Left forelimb (tissue), 1 donor: ENCODE data around the gene MMP27.

Experiments
- DNase-seq: peaks from one replicate; pipeline ENCODE4 v3.0.0-alpha.2; 2018; ENCODE audit warnings: low spot score

MMP27 gene

DNA sequence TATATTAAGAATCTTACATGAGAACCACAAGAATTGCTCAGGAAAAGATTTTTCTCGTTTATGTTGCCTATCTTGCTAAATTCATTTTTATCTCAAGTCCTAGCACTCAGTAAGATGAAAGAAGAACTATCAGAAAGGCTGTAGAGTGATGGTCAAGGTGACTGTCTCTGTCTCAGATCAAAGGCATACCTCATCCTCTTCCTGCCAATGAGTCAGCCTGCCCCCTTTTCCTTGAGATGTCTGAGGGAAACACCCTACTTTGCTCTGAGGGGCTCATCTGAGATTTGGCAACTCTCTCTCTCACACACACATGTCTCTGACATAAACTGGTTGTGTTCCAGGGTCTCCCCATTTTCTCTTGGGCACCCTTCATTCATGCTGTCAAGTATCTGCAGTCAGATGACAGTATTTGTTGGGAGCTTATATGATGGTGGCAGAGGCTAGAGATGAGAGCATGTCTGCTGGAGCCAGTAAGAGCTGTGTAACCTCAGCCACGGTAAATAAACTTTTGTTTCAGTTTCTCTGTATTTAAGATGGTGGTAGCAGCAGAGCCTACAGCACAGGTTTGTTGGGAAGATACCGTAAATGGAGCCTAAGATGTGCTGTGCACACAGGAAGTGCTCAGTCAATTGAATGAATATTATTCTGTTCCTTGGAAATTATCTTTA, 1.6 kb downstream of the MMP27 start:
- DNase-seq, result no peak

DNA sequence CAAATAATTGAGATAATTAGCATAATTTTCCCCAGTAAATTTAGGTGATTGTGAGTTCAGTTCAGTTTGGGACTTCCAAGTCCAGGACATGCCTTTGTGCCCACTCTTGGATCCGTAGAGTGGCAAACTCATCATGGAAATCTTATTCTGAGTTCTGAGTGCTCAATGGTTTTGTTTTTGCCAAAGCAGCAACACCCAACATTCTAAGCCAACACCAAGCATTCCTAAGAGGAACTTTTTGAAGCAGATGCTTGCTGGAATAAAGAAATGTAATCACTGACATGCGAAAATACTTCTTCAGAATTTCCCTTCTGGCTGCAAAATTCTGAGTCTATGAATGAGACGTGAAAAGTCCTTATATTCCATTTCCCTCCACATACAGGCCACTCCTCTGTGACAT, 10.4 kb downstream of the MMP27 start:
- no peak for DNase-seq

DNA sequence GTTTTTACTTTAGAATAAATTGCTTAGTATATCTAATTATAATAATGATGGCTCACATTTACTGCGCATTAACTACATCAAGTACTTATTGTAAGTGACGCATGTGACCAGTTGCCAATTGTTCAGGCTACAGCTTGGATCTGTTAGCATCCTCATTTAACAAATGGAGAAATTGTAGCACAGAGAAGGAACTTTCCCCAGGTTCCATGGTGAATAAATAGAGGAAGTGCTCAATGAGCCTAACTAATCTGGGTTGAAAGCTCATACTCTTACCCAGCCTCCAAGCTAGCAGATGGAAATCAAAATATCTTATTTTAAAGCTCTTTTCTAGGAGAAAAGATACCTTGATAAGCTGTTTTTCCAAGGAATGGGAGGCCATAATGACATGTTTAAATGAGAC, 19.8 kb downstream of the MMP27 start:
- DNase-seq, result no peak

DNA sequence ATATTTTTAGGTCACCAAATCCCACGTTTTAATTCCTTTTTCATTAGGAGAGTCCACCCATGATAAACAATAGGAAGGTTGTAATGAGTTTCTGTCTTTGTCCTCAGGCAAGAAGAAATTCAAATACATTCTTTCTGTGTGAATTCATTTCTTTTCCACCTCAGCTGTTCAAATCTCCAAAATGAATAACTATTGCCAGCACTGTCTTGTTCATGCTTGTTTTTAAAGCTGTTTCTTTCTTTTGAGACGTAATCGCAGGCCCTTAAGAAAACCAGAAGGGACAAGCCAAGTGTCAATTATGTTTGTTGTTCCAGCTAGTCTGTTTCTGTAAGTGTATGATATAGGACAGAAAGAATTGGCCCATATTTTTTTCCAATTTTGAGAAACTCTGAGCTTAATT, 20.2 kb downstream of the MMP27 start:
- no peak for DNase-seq

DNA sequence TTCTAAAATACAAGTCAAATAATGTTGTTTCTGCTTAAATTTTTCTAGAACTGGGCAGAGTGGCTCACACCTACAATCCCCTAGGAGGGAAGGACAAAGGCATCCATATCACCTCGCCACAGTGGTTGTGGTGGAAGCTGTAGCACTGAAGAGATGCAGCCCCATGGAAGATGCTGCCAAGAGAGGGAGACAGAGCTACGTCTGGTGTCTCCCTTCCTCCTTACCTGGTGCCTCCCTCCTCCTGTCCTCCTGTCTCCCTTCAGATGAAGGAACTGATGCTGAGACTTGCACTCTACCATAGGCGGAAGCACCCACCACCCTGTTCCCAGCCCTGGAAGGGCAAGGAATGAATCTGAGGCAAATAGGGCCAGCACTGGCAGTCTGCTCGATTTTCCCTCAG, 22.3 kb downstream of the MMP27 start:
- DNase-seq, result no peak

DNA sequence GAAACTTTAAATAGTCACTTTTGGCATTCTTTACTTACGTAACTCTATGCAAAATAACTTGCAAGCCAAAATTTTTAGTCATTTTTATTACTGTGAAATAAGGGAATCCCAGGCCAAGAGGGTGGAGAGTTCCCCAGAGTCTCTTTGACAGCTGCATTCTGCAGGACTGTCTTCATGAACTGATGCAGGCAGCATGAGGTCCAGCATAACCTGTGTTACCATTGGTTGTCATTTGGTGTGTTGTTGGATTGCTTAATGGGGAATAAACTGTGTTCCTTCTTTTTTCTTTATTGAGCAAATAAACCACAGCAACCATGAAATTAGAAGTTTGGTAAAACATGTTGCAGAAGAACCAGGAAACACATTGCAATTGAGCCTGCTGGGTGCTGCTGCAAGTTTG, 24.6 kb downstream of the MMP27 start:
- DNase-seq, result no peak

DNA sequence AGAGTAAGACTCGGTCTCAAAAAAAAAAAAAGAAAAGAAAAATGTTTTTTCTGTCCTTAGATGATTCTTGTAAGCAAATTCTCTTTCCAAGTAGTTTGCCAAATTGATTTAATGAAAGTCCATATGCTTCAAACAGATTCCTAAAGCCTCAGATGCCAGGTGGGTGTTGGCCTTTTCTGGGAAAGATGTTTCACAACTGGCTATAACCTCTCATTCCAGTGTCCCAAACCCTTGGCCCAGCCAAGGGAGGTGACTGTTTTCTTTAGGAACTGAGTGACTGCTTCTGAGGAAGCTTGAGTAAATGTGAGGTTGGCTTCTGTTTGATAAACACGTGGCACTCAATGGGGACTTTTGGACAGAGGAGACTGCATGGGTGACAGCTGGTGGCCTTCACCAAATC, 27.5 kb downstream of the MMP27 start:
- DNase-seq, result no peak

DNA sequence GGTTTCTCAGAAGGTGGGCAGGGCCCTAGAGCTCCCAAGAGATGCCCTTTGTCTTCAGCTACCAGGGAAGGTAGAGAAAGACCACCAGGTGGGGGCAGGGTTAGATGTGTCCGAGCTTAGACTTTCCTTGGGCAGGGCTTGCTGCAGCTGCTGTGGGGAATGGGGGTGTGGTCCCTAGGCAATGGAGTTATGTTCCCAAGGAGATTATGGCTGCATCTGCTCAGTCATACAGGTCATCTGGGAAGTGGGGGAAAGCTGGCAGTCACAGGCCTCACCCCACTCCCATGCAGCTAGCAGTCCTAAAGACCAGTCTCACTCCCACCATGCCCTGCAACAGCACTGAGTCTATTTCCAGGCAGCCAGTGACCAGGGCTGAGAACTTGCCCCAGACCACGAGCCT, 29.5 kb downstream of the MMP27 start:
- DNase-seq, result no peak

DNA sequence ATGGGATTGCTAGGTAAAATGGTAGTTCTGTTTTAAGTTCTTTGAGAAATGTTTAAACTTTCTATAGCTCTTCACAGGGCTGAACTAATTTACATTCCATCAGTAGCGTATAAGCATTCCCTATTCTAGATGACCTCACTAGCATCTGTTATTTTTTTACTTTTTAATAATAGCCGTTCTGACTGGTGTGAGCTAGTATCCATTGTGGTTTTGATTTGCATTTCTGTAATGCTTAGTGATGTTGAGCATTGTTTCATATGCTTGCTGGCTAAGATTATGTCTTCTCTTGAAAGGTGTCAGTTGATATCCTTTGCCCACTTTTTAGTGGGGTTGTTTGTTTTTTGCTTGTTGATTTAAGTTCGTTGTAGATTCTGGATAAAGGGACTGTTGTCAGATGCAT, 35.9 kb downstream of the MMP27 start:
- no peak for DNase-seq

DNA sequence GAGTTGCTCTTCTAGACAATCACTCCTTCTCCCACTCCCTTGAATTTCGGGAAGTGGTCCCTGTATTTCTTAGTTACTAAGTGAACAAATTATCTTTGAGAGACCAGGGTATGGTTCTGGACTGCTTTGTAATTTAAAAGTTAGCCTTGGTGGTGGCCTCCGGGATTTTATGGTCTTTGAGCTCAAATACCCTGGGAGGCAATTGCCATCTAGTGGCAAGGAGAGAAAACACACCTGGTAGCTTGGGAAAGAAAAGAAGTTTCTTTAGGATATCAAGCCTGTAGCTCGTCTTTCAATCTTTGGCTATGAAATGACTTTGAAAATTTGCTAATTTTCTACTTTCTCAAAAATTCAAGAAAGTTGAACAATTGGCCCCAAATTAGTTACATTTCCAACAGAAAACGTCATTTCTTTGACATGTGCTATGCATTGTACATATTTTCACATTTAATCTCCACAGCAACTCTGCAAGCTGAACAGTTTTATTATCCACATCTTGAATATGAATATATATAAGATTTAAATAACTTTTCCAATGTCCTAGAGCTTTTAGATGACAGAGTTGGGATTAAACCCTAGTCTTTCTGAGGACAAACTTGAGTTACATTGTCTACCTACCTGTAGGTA, 39.1 kb downstream of the MMP27 start:
- no peak for DNase-seq

DNA sequence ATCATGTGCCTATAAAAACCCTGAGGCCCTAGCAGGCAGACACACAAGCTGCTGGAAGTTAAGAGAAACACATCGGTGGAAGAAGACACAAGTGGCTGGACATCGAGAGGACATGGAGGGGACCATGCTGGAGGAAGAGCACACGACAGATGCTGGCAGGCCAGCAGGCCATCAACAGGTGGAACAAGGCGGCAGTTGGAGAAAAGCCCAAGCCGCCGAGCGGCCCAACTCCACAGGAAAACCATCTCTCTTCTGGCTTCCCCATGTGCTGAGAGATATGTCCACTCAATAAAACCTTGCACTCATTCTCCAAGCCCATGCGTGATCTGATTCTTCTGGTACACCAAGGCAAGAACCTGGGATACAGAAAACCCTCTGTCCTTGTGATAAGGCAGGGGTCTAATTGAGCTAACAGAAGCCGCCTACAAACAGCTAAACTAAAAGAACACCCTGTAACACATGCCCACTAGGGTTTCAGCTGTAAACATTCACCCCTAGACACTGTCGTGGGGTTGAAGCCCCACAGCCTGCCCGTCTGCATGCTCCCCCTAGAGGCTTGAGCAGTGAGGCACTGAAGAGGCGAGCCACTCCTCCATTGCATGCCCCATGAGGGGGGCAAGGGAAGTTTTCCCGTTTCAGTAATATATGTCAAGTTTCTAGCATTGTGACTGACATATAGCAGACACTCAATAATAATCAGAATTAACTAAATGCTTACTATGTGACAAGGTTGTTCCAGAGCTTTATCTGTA, 41.4 kb downstream of the MMP27 start:
- no peak for DNase-seq

DNA sequence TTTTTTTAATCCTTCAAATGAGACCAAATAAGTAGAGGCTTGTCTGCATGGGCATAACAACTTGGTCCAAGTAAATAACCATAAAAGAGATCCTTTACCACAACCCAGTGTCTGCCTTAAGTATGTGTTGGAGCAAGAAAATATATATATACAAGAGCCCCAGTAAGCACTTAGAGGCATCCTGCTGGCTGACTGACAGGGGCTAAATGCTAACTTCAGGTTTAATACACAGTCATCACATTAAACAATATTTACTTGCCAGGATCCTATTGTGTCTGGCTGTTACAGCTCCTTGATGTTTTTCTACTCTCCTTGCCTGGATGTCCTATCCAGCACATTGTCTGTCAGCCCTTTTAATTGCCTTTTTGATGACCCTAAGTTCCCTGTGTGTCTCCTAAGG, 43.0 kb downstream of the MMP27 start:
- no peak for DNase-seq

DNA sequence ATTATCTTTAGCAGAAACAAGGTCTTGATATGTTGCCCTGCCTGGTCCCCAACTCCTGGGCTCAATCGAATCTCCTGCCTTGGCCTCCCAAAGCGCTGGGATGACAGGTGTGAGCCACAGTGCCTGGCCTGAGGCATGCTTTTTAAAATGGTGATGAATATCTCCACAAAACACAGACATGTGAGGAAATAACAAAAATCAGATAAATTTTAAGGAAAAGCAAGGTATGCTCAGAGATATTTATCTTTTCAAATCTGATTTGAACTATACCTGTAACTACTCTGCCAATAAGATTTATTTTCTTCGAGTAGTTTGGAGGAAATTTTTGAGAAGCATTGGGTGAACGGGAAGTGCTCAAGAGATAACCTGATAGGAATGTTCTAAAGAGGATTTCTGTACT, 44.5 kb downstream of the MMP27 start:
- DNase-seq, result no peak

DNA sequence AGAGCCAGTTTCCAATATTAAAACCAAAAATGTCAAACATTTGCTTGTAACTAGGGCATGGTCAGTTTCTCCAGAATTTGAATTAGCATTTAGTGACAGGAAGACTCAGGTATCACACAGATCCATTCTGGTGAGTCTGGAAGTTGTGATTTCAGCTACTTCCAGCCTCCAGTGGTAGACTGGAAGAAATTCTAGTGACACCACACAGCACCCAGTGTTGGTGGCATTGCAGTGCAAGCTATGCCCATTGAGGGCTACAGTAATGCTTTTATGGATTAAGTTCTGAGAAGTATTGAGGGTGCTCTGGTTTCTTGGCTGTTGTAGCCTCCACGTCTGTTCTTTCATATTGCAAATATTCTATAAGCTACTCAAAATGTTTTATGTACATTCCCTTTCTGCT, 49.0 kb downstream of the MMP27 start:
- no peak for DNase-seq

DNA sequence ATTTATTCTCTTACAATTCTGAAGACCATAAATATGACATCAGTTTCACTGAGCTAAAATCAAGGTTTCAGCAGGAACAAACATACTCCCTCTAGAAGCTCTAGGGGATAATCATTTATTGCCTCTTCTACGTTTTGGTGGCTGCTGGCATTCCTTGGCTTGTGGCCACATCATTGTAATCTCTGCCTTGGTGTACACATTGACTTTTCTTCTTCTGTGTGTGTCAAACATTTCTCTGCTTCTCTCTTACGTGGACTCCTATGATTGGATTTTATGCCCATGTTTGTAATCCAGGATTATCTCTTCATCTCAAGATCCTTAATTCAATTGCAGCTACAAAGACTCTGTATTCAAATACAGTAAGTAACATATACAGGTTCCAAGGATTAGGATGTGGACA, 50.0 kb downstream of the MMP27 start:
- no peak for DNase-seq

DNA sequence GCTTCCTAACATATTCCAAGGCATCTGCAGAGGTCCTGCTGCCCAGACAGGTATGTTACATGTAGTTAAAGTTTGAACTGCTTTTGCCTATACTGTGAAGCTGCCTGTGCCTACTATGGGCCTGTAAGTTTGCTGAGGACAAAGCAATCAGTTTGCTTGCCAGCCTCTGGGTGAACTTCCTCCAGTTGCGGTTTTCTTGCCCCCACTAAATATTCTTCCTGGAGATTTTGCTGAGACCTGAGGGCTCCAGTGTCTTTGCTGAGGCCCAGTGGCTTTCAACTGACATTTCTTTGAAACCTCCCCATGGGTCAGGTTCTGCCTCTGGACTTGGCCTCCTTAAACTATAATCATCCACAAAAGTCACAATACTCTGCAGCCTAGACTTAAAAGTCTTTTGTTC, 50.8 kb downstream of the MMP27 start:
- no peak for DNase-seq

DNA sequence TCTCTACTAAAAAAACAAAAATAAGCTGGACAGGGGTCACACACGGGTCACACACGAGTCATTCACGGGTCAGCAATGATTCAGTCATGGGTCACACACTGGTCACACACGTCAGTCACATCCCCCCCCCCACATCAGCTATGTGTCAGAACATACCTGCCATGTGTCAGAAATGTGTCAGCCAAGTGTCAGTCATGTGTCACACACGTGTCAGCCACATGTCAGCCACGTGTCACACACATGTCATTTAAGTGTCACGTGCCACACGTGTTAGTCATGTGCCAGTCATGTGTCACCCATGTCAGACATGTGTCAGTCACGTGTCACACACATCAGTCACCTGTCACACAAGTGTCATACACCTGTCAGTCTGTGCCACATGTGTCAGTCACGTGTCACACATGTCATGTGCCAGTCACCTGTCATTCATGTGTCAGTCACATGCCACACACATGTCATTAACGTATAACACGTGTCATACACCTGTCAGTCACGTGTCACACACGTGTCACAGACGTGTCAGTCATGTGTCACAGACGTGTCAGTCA, 51.8 kb downstream of the MMP27 start:
- no peak for DNase-seq

DNA sequence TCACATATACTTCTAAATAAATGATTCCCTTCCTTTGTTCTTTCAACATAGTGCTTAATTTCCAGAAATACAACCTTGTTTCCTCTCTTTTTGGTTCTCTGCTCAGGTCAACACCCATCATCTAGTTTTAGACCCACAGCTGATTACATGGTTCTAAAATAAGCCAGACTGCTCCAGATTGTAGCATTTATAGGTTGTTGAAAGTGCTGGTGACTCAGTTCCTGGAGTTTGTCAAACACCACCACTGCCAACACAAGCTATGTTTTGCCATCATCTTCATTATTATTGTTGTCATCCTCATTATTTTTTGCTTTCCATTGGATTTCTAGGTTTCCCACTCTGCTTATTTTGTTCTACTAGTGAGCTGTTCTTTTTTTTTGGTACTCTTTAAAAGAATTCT, 58.1 kb downstream of the MMP27 start:
- DNase-seq, result no peak

DNA sequence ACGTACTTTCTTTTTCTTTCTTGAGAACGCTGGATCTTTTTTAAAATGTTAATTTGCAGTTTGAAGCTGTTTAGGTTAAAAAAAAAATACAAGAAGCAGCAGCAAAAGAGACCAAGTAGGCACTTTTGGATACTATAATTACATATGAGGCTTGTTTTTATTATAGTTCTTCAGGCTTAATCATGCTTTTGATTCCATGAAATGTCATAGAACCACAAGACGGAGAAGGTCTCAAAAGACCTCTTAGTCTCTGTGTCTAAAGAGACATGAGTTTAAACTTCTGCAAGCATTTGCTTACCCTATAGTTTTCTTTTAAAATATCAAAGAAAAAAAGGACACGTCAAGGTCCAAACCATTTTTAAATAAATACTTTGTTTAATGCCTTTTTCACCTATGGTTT, 61.6 kb downstream of the MMP27 start:
- no peak for DNase-seq
